K562 (cell line): ENCODE results near the gene MMS19. TPM values are rescaled to one million over a fixed set of nuclear protein-coding genes. Genes with fewer than 3 reads are reported as not detected.

Experiments
- ATAC-seq: fragments of 200-7000 bp; cut with Tn5 transposase; 3 replicates; pipeline ENCODE4 v1.9.1; 2020; ENCODE audit warnings: moderate library complexity
- BruUV-seq: library from RNA; stranded (reverse); fragments of 400-500 nt; replicated peaks from 2 replicates; lab custom pipeline; 2021; lab: Mats Ljungman, UMichigan
- CTCF ChIA-PET: fragments of 300-600 bp; formaldehyde crosslinking; extraction: SDS; loops from one replicate; lab custom pipeline; 2021; ENCODE audit warnings: low intra/inter-chr PET ratio; lab: Yijun Ruan, JAX
- POLR2A ChIA-PET: fragments of 300-600, 350-650 bp; sonication (Branson Sonifier 250); formaldehyde crosslinking; extraction: SDS; loops from one replicate; lab custom pipeline; 2021; ENCODE audit warnings: antibody characterized with exemption, inconsistent platforms; lab: Yijun Ruan, JAX
- DNase-seq, 4 experiments: peaks; one replicate each; pipeline versions ENCODE4 v3.0.0 to v3.0.0-alpha.2; 2011 to 2018; ENCODE audit warnings: low spot score in 3 of 4, mixed read lengths in 3 of 4; ENCODE audit errors: extremely low read depth in 1 of 4
- FAIRE-seq: peaks from 2 replicates; lab custom pipeline; 2011; peaks lifted over from hg19 to GRCh38; lab: Jason Lieb, UNC
- H2AFZ ChIP-seq: 2 replicates; pipeline ENCODE4 v1.6.0; 2011; ENCODE audit warnings: low read depth, low read length, control low read depth, inconsistent platforms
- H3K27ac ChIP-seq: fragments of 200-600 bp; 3 replicates; pipeline ENCODE4 v1.8.0; 2011; ENCODE audit warnings: low read depth, mild to moderate bottlenecking, control low read depth, inconsistent platforms, low read length, moderate library complexity, mixed read lengths; ENCODE audit errors: extremely low read depth
- H3K27me3 ChIP-seq, 2 experiments: fragments of 300-600 bp in 1 of 2; 2 replicates in 1 of 2; 3 replicates in 1 of 2; pipeline versions ENCODE4 v1.6.0 to v1.8.0; 2011; ENCODE audit warnings: inconsistent platforms in 2 of 2, low read length in 2 of 2, mild to moderate bottlenecking in 1 of 2, mixed read lengths in 1 of 2, moderate library complexity in 1 of 2; ENCODE audit not compliant: control insufficient read depth in 2 of 2, insufficient read depth in 2 of 2
- H3K36me3 ChIP-seq: fragments of 300-600 bp; 3 replicates; pipeline ENCODE4 v1.8.0; 2011; ENCODE audit warnings: mild to moderate bottlenecking, low read length, inconsistent platforms; ENCODE audit not compliant: control insufficient read depth, insufficient read depth
- H3K4me1 ChIP-seq, 2 experiments: fragments of 200-600 bp in 1 of 2; replicated peaks in 1 of 2; 2 replicates in 1 of 2; 3 replicates in 1 of 2; pipeline versions ENCODE4 v1.5.1 to v1.8.0; 2011; ENCODE audit warnings: inconsistent platforms in 2 of 2, low read length in 2 of 2, mild to moderate bottlenecking in 1 of 2, mixed read lengths in 1 of 2, moderate library complexity in 1 of 2; ENCODE audit not compliant: control insufficient read depth in 2 of 2, insufficient read depth in 2 of 2
- H3K4me2 ChIP-seq: 2 replicates; pipeline ENCODE4 v1.6.1; 2011; ENCODE audit warnings: low read length, control low read depth, inconsistent platforms, mixed read lengths; ENCODE audit not compliant: insufficient read depth
- H3K4me3 ChIP-seq: fragments of 200-600 bp; sonication (generic), shearing (Covaris generic); 2 replicates; pipeline ENCODE4 v1.5.1; 2016; ENCODE audit warnings: control low read depth, inconsistent platforms
- H3K79me2 ChIP-seq: fragments of 200-600 bp; 3 replicates; pipeline ENCODE4 v1.8.0; 2011; ENCODE audit warnings: low read length, inconsistent platforms; ENCODE audit not compliant: control insufficient read depth, insufficient read depth
- H3K9ac ChIP-seq, 2 experiments: 2 replicates each; pipeline versions ENCODE4 v1.6.0 to v1.6.1; 2011; ENCODE audit warnings: low read depth in 2 of 2, low read length in 2 of 2, control low read depth in 1 of 2, inconsistent platforms in 1 of 2, mild to moderate bottlenecking in 1 of 2, mixed read lengths in 1 of 2; ENCODE audit not compliant: insufficient read depth in 1 of 2
- H3K9me1 ChIP-seq: one replicate; pipeline ENCODE4 v1.6.0; 2011; ENCODE audit warnings: inconsistent platforms, mild to moderate bottlenecking, low read length, moderate library complexity; ENCODE audit not compliant: control insufficient read depth, insufficient read depth
- H3K9me3 ChIP-seq: replicated peaks from 2 replicates; pipeline ENCODE4 v1.5.1; 2011; ENCODE audit warnings: low read depth, low read length, inconsistent platforms; ENCODE audit not compliant: control insufficient read depth, insufficient read depth
- H4K20me1 ChIP-seq: replicated peaks from 2 replicates; pipeline ENCODE4 v1.6.1; 2011; ENCODE audit warnings: low read length, inconsistent platforms, mixed read lengths; ENCODE audit not compliant: control insufficient read depth, insufficient read depth
- BRCA1 ChIP-seq, 2 experiments: fragments of 450-650 bp in 1 of 2; sonication (generic) in 1 of 2; formaldehyde crosslinking in 1 of 2; IDR thresholded peaks; 2 replicates each; pipeline versions ENCODE4 v1.5.0 to v1.6.1; 2017 to 2020; ENCODE audit warnings: mild to moderate bottlenecking in 1 of 2, missing genetic modification reagents in 1 of 2
- CEBPZ ChIP-seq: fragments of 150-350 bp; IDR thresholded peaks from 2 replicates; pipeline ENCODE4 v1.6.1; 2014; ENCODE audit warnings: low read depth, mild to moderate bottlenecking, low read length, borderline replicate concordance
- MCM7 ChIP-seq, 2 experiments: fragments of 450-650 bp; IDR thresholded peaks; 2 replicates each; pipeline ENCODE4 v1.6.1; 2016 to 2018
- MTA2 ChIP-seq: fragments of 450-650 bp; IDR thresholded peaks from 2 replicates; pipeline ENCODE4 v1.6.1; 2016; ENCODE audit warnings: low read depth
- NFRKB ChIP-seq: fragments of 450-650 bp; IDR thresholded peaks from 2 replicates; pipeline ENCODE4 v1.6.1; 2016; ENCODE audit warnings: low read depth
- NUFIP1 ChIP-seq: fragments of 450-650 bp; IDR thresholded peaks from 2 replicates; pipeline ENCODE4 v1.6.1; 2018; ENCODE audit not compliant: partially characterized antibody
- RBM39 ChIP-seq: fragments of 200-400 bp; formaldehyde crosslinking; optimal IDR thresholded peaks from 2 replicates; pipeline ENCODE3; 2018; ENCODE audit warnings: low read depth, low read length
- TBL1XR1 ChIP-seq, 2 experiments: IDR thresholded peaks; 2 replicates each; pipeline ENCODE4 v1.6.1; 2012; ENCODE audit warnings: improper control_type of control experiment in 2 of 2, low read length in 2 of 2, mild to moderate bottlenecking in 1 of 2
- YBX1 ChIP-seq: fragments of 450-650 bp; IDR thresholded peaks from 2 replicates; pipeline ENCODE4 v1.7.1; 2016; ENCODE audit warnings: mild to moderate bottlenecking
- ZHX1 ChIP-seq: fragments of 150-350 bp; conservative IDR thresholded peaks from 2 replicates; pipeline ENCODE4 v1.6.1; 2014; ENCODE audit warnings: low read length
- ZNF217 ChIP-seq: sonication (generic); formaldehyde crosslinking; IDR thresholded peaks from 2 replicates; pipeline ENCODE4 v1.8.0; 2022; ENCODE audit warnings: mild to moderate bottlenecking, missing genetic modification reagents
- ZNF57 ChIP-seq: fragments of 450-650 bp; formaldehyde crosslinking; IDR thresholded peaks from 2 replicates; pipeline ENCODE4 v1.4.0; 2020; ENCODE audit warnings: mild to moderate bottlenecking, moderate library complexity
- WGBS: fragments of 100-300 bp; shearing (Covaris generic); methylation state at CpG from one replicate; pipeline ENCODE4 v1.1.6; 2016; ENCODE audit warnings: low coverage, mixed read lengths; ENCODE audit not compliant: insufficient coverage; ENCODE audit errors: missing lambda C conversion rate; 5-methylcytosine and 5-hydroxymethylcytosine counted together
- in situ Hi-C: fragments of 300-500 bp; cut with MboI; formaldehyde crosslinking; loops from 4 replicates; pipeline ENCODE4 v1.15.0; 2018; ENCODE audit warnings: inconsistent platforms, mixed read lengths
- intact Hi-C: fragments of 100-400 bp; cut with micrococcal nuclease; formaldehyde crosslinking; loops from 2 replicates; pipeline ENCODE4 v1.14.2; 2022
- polyA plus RNA-seq, 8 experiments: library from polyadenylated mRNA; depleted of rRNA in 4 of 8; stranded (reverse) in 5 of 8; unstranded in 3 of 8; fragments of >200 nt; fragmentation: Nextera tagmentation in 2 of 8; fragmentation: Illumina TruSeq in 1 of 8; extraction: Ambion mirVana in 2 of 8; extraction: Trizol in 1 of 8; gene quantifications; 2 replicates each; pipeline versions ENCODE4 v1.2.1 to v1.2.3, GENCODE V29; 2011 to 2014; ENCODE audit warnings: inconsistent platforms in 1 of 8, missing spikeins in 1 of 8
- total RNA-seq, 7 experiments: library from RNA; depleted of rRNA in 6 of 7; stranded (reverse); fragments of >200 nt in 6 of 7; fragmentation: Illumina TruSeq in 2 of 7; extraction: Trizol in 2 of 7; gene quantifications; 2 replicates each; pipeline versions ENCODE4 v1.2.1 to v1.2.3, GENCODE V29; 2011 to 2021; ENCODE audit warnings: low replicate concordance in 1 of 7

MMS19 gene
- total and polyA plus RNA-seq, 9 of the 15 experiments (the other 6 are each of a cell fraction or from before 2014, with no cell fraction given) = 40.1 to 110 (median 62.9) TPM

GRCh38 chr10:97498841-97499560 lies 779 bp upstream of the MMS19 start, which contains the start of gene UBTD1 (continued):
- TF ChIP-seq BRCA1 (IDR thresholded peaks at IDR 0.05) = no peak
- TF ChIP-seq BRCA1 (CRISPR knock-in tag; IDR thresholded peaks at IDR 0.05) = no peak
- TF ChIP-seq MCM7 (IDR thresholded peaks at IDR 0.05) = no peak
- TF ChIP-seq MTA2 = no peak
- no peak for TF ChIP-seq RBM39
- no peak for TF ChIP-seq ZNF217 (CRISPR knock-in tag)
- TF ChIP-seq, all 486 proteins: peak for 7

- DNase-seq (peak; percentile 75 to 89 (median 78)), ATAC-seq (peak; percentile 85), FAIRE-seq (peak; percentile 87)
- TSS peak; percentile 61 for BruUV-seq
- POLR2A ChIA-PET = interaction anchor here (0.7 to 1.0 kb wide), 4 partner anchors 9 to 299 kb away, joined by 3 to 8 read pairs (median 4); no protein-coding TSS in a partner anchor
- Histone ChIP-seq H3K27ac (peak overlapping the region; percentile 94), H3K79me2 (peaks cover 56% of the 10 kb centered on the region), H3K4me2 (peak overlapping the region; percentile 91), H3K9me1 (no peaks in the 10 kb centered on the region), H2AFZ (peak overlapping the region; percentile 94), H3K9ac (peak overlapping the region; percentile 94), H3K27me3 (peaks cover 6 to 21% of the 10 kb centered on the region in 2 experiments; a peak in 3 of 5 replicates), H3K9me3 (no peaks in the 10 kb centered on the region), H3K36me3 (peaks cover 29% of the 10 kb centered on the region; the same call in 2 of the 3 replicates), H3K4me1 (peaks cover 5 to 30% of the 10 kb centered on the region in 2 experiments; a peak in 4 of 5 replicates), H3K4me3 (peak overlapping the region; percentile 97), H4K20me1 (peaks cover 16% of the 10 kb centered on the region; the same call in 1 of the 2 replicates)
- in situ Hi-C loops = no loop called here
- CTCF ChIA-PET = no interaction called here
- WGBS = under 1% methylated on average over 21 of the region's 22 CpGs
- intact Hi-C loops = no loop called here
- TF ChIP-seq NUFIP1 (no peak), TBL1XR1 (IDR thresholded peaks at IDR 0.05; ENCODE audit: low read length in 2 of 2) (no peak), YBX1 (no peak), NFRKB (no peak), ZNF57 (CRISPR knock-in tag) (no peak), CEBPZ (no peak), ZHX1 (no peak)
Observed at GRCh38 chr10:97497572-97498075, 598 bp downstream of the MMS19 start.
